Spleen (tissue), 11 donors: ENCODE measurements around the gene CAND2. TPM values are rescaled to one million over a fixed set of nuclear protein-coding genes. Genes with fewer than 3 reads are reported as not detected.
"Not testable (repeated sequence)": the region's sequence is repeated elsewhere in the genome, so short reads cannot be mapped to it uniquely, and the experiment has no call there.

ENCODE experiments used
- DNase-seq: peaks from one replicate; pipeline ENCODE4 v3.0.0-alpha.2; 2020
- H3K27ac ChIP-seq, 8 donors: fragments of 200-600 bp; sonication (generic) in 7 of 8; 1 replicate in 4 of 8; 2 replicates in 4 of 8; pipeline versions ENCODE4 v1.5.0 to v1.8.0; 2016 to 2021; ENCODE audit warnings: inconsistent platforms in 4 of 8, mild to moderate bottlenecking in 4 of 8, moderate library complexity in 1 of 8
- H3K27me3 ChIP-seq, 7 donors: fragments of 200-600 bp; sonication (generic) in 6 of 7; replicated peaks in 1 of 7; 1 replicate in 4 of 7; 2 replicates in 3 of 7; pipeline versions ENCODE4 v1.5.0 to v1.8.0; 2016 to 2021; ENCODE audit warnings: inconsistent platforms in 3 of 7, mild to moderate bottlenecking in 1 of 7
- H3K36me3 ChIP-seq, 6 donors: fragments of 200-600 bp; sonication (generic) in 5 of 6; 1 replicate in 4 of 6; 2 replicates in 2 of 6; pipeline versions ENCODE4 v1.5.0 to v1.8.0; 2016 to 2021; ENCODE audit warnings: inconsistent platforms in 2 of 6
- H3K4me1 ChIP-seq, 6 donors: fragments of 200-600 bp; sonication (generic) in 5 of 6; 1 replicate in 3 of 6; 2 replicates in 3 of 6; pipeline versions ENCODE4 v1.5.0 to v1.8.0; 2016 to 2021; ENCODE audit warnings: inconsistent platforms in 3 of 6
- H3K4me3 ChIP-seq, 8 donors: fragments of 200-600 bp; sonication (generic) in 7 of 8; 1 replicate in 4 of 8; 2 replicates in 4 of 8; pipeline versions ENCODE4 v1.5.0 to v1.8.0; 2016 to 2021; ENCODE audit warnings: inconsistent platforms in 4 of 8, mild to moderate bottlenecking in 4 of 8, moderate library complexity in 2 of 8
- H3K9me3 ChIP-seq, 8 donors: fragments of 200-600 bp; sonication (generic) in 7 of 8; 1 replicate in 4 of 8; 2 replicates in 4 of 8; pipeline versions ENCODE4 v1.5.0 to v1.8.0; 2016 to 2021; ENCODE audit warnings: inconsistent platforms in 4 of 8
- POLR2A ChIP-seq, 3 donors: fragments of 450-650 bp; IDR thresholded peaks; one replicate each; pipeline ENCODE4 v1.5.1; 2017; ENCODE audit warnings: antibody characterized with exemption in 3 of 3, mild to moderate bottlenecking in 1 of 3
- POLR2AphosphoS5 ChIP-seq, 3 donors: sonication (generic); formaldehyde crosslinking; IDR thresholded peaks; one replicate each; pipeline ENCODE4 v1.5.1; 2017; ENCODE audit warnings: antibody characterized with exemption in 3 of 3
- WGBS, 5 donors: extraction: QIAGEN DNeasy Blood & Tissue Kit in 3 of 5; methylation state at CpG; one replicate each; pipeline versions ENCODE4 v1.1.5 to v1.1.7; 2013 to 2018; 5-methylcytosine and 5-hydroxymethylcytosine counted together
- intact Hi-C: fragments of 100-400 bp; cut with DNase I; formaldehyde crosslinking; loops from one replicate; pipeline ENCODE4 v1.15.0; 2023; ENCODE audit warnings: low total_unique reads
- polyA plus RNA-seq, 3 donors: library from polyadenylated mRNA; stranded (reverse); fragments of 200-250 nt; gene quantifications; one replicate each; pipeline ENCODE4 v1.2.1, GENCODE V29; 2013
- total RNA-seq, 7 donors: library from RNA; depleted of rRNA in 3 of 7; stranded (reverse); fragments of >200 nt in 3 of 7; fragmentation: NEBNext Ultra II Directional in 4 of 7; extraction: Animal tissue kit (Norgen Biotek cat#: 25700) in 4 of 7; gene quantifications; one replicate each; pipeline versions ENCODE4 v1.1.0 to v1.2.1, GENCODE V29; 2016 to 2021
- TF ChIP-seq, protein P1 (sequence below), 11 experiments: fragments of 200-600 bp in 7 of 11; fragments of 450-650 bp in 4 of 11; sonication (generic) in 4 of 11; IDR thresholded peaks in 8 of 11; conservative IDR thresholded peaks in 3 of 11; 1 replicate in 7 of 11; 2 replicates in 4 of 11; pipeline versions ENCODE4 v1.4.0 to v1.8.0; 2016 to 2021; ENCODE audit warnings: antibody characterized with exemption in 11 of 11, inconsistent platforms in 4 of 11, mild to moderate bottlenecking in 1 of 11
- donor health status: healthy with polysubstance abuse.
- donor health status: DM: no; HTN: no; CAD: no; lungs with moderate emphysema.
- donor health status: DM: no; HTN: no; CAD: no.
- donor health status: Bipolar disorder and iron deficiency.
- donor health status: healthy.
- donor health status: DM: no; HTN: no; CAD: no.
- donor health status: DM: yes; HTN: yes; CAD: no.

Gene CAND2
- total and polyA plus RNA-seq, 10 donors: 0.78 to 12.2 (median 7.5) TPM

DNA sequence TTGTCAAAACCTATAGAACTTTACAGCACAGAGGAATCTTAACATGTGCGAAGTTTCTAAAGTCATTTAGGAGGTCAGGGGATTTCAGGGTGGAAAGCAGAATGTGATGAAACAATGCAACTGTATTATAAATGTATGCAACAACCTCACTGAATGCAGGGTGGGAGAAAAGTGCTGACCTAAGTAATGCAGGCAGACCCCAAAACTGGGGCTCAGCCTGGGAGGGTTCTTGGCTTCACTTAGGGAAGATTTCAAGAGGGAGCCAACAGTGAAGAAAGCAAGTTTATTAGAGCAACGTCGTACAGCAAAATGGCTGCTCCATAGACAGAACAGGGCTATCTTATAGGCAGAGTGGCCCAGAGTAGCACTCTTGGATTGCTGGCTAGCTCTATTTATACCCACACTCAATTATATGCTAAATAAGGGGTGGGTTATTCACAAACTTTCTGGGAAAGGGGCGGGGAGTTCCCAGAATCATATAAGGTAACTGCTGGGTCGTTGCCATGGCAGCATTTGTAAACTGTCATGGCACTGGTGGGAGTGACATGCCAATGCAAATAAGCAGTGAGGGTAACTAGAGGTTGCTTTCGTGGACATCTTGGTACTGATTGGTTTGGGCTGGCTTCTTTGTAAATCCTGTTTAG lies 14.2 kb upstream of the CAND2 start:
- WGBS, 5 donors: 69 to 88% (median 76%) methylated on average over 6 of the region's 6 CpGs
- Histone ChIP-seq H3K27ac (no peak overlapping the region), H3K4me3 (no peak overlapping the region), H3K4me1 (no peaks in the 10 kb centered on the region), H3K36me3 (no peaks in the 10 kb centered on the region), H3K27me3 (peaks cover 0 to 8% (median 0%) of the 10 kb centered on the region in 7 donors), H3K9me3 (no peaks in the 10 kb centered on the region)
- no peak for DNase-seq
- no peak for TF ChIP-seq POLR2AphosphoS5 (IDR thresholded peaks at IDR 0.05)
- no peak for TF ChIP-seq POLR2A (IDR thresholded peaks at IDR 0.05)
- TF ChIP-seq, protein P1, sequence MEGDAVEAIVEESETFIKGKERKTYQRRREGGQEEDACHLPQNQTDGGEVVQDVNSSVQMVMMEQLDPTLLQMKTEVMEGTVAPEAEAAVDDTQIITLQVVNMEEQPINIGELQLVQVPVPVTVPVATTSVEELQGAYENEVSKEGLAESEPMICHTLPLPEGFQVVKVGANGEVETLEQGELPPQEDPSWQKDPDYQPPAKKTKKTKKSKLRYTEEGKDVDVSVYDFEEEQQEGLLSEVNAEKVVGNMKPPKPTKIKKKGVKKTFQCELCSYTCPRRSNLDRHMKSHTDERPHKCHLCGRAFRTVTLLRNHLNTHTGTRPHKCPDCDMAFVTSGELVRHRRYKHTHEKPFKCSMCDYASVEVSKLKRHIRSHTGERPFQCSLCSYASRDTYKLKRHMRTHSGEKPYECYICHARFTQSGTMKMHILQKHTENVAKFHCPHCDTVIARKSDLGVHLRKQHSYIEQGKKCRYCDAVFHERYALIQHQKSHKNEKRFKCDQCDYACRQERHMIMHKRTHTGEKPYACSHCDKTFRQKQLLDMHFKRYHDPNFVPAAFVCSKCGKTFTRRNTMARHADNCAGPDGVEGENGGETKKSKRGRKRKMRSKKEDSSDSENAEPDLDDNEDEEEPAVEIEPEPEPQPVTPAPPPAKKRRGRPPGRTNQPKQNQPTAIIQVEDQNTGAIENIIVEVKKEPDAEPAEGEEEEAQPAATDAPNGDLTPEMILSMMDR (IDR thresholded peaks at IDR 0.05 in 8 of 11, conservative IDR thresholded peaks at IDR 0.05 in 3 of 11): no peak
- intact Hi-C loops: no loop called here

DNA sequence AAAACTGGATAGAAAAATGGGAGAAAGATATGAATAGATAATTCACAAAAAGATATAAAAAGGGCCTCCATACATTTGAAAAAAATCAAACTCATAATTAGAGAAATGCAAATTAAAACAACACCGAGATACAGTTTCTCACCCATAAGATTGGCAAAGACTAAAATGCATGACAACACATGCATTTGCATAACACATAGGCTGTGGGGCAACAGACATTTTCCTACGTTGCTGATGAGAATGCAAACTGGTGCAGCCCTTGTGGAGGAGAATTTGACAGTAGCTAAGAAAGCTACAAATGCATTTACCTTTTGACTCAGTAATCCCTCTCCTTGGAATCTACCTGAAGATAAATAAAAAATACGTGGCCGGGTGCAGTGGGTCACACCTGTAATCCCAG lies 11.4 kb upstream of the CAND2 start:
- no peak for DNase-seq
- H3K4me3 ChIP-seq: no peak overlapping the region
- TF ChIP-seq, protein P1 (IDR thresholded peaks at IDR 0.05 in 8 of 11, conservative IDR thresholded peaks at IDR 0.05 in 3 of 11): no peak
- H3K4me1 ChIP-seq: no peaks in the 10 kb centered on the region
- intact Hi-C loops: no loop called here
- H3K36me3 ChIP-seq: no peaks in the 10 kb centered on the region
- no peak overlapping the region for H3K27ac ChIP-seq
- H3K9me3 ChIP-seq: no peaks in the 10 kb centered on the region
- 58 to 75% (median 62%) methylated on average over 4 of the region's 4 CpGs for WGBS, 5 donors
- H3K27me3 ChIP-seq: peaks cover 0 to 8% (median 0%) of the 10 kb centered on the region in 7 donors

DNA sequence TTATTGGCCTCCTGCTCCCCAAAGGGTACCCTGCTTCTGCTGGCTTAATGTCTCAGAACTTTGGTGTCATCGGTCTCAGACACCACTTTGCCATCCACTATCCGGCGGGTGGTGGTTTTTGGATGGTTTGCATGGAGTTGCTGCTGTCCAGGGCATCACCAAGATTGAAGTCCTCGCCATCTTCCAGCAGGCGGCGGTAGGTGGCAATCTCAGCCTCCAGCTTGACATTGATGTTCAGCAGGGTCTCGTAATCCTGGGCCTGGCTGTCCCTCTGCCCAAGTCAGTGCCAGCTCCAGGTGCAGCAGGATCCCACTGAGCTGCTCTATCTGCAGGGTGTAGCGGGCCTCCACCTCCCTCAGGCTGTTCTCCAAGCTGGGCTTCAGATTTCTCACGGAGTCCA lies 9.1 kb upstream of the CAND2 start:
- H3K9me3 ChIP-seq, intact Hi-C loops, H3K27ac ChIP-seq, H3K27me3 ChIP-seq, H3K4me3 ChIP-seq, H3K4me1 ChIP-seq, H3K36me3 ChIP-seq: not testable (repeated sequence)
- TF ChIP-seq, protein P1 (IDR thresholded peaks at IDR 0.05 in 8 of 11, conservative IDR thresholded peaks at IDR 0.05 in 3 of 11): peak in 6 of 11 experiments; percentile 19 to 67 (median 48)
- 19 to 64% (median 46%) methylated on average over 7 to 9 of the region's 9 CpGs for WGBS, 5 donors
- peak; percentile 82 for DNase-seq

DNA sequence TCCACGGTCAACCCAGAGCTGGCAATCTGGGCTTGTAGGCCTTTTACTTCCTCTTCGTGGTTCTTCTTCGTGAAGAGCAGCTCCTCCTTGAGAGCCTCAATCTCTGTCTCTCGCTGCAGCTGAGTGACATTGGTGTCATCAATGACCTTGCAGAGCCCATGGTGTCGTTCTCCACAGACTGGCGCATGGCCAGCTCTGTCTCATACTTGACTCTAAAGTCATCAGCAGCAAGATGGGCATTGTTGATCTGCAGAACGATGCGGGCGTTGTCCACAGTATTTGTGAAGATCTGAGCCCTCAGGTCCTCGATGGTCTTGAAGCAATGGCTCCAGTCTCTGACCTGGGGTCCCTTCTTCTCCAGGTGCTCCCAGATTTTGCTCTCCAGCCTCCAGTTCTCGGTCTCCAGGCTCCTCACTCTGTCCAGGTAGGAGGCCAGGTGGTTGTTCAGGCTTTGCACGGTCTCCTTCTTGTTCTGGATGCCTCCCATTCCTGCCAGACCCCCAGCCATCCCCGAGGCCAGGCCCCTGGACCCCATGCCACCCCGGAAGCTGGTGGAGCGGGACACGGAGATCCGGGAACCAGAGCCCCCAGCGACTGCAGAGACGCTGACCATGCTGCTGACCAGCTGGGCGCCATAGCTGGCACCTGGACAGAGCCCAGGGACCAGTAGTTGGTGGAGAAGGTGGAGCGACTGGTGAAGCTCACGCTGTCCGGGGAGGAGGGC lies 8.4 kb upstream of the CAND2 start:
- H3K4me3 ChIP-seq, H3K27me3 ChIP-seq, H3K36me3 ChIP-seq, H3K27ac ChIP-seq, H3K4me1 ChIP-seq, H3K9me3 ChIP-seq, intact Hi-C loops: not testable (repeated sequence)
- peak; percentile 54 for DNase-seq
- WGBS, 5 donors: 81 to 85% (median 83%) methylated on average over 23 of the region's 23 CpGs
